WTC11 (cell line): ENCODE results near the gene SORD.
"Not testable (repeated sequence)": the region's sequence is repeated elsewhere in the genome, so short reads cannot be mapped to it uniquely, and the experiment has no call there.

Experiments
- AFF4 ChIP-seq: sonication (generic); formaldehyde crosslinking; IDR thresholded peaks from 2 replicates; pipeline ENCODE4 v1.8.1; 2023; ENCODE audit warnings: mild to moderate bottlenecking, missing genetic modification reagents, borderline replicate concordance
- CBFB ChIP-seq: sonication (generic); formaldehyde crosslinking; IDR thresholded peaks from 2 replicates; pipeline ENCODE4 v1.8.1; 2022; ENCODE audit warnings: mild to moderate bottlenecking, low read depth, missing genetic modification reagents
- CTCF ChIP-seq: fragments of 200-600 bp; IDR thresholded peaks from 2 replicates; pipeline ENCODE4 v1.8.0; 2022; ENCODE audit warnings: antibody characterized with exemption
- ERG ChIP-seq: fragments of 250-450 bp; sonication (Bioruptor Pico); IDR thresholded peaks from 2 replicates; pipeline ENCODE4 v1.8.0; 2021; ENCODE audit warnings: mild to moderate bottlenecking
- ETV6 ChIP-seq: sonication (generic); formaldehyde crosslinking; IDR thresholded peaks from 2 replicates; pipeline ENCODE4 v1.8.1; 2022; ENCODE audit warnings: mild to moderate bottlenecking, missing genetic modification reagents
- TEAD4 ChIP-seq: sonication (generic); formaldehyde crosslinking; IDR thresholded peaks from 2 replicates; pipeline ENCODE4 v1.8.0; 2022; ENCODE audit warnings: mild to moderate bottlenecking, missing genetic modification reagents

- not testable (repeated sequence) for TF ChIP-seq CTCF; TEAD4; CBFB (CRISPR knock-in tag); AFF4; ETV6 (CRISPR knock-in tag); ERG (CRISPR knock-in tag)
These were observed 19.1 kb upstream of the SORD start for GRCh38 chr15:45003731-45004410.
